ENCODE measurements around the gene GREM1.

Gene GREM1

GRCh38 chr15:32682977-32683630, 34.7 kb upstream of the GREM1 start:
- H3K27me3 ChIP-seq (ENCODE audit: control insufficient read depth in 1 of 2, insufficient read depth in 2 of 2, low read length in 2 of 2): no peaks in the 10 kb centered on the region
- H3K9ac ChIP-seq (ENCODE audit: low read length): no peak overlapping the region
- no peak overlapping the region for H3K4me3 ChIP-seq (ENCODE audit: low read depth in 1 of 2, low read length in 2 of 2)
- no peaks in the 10 kb centered on the region for H3K4me1 ChIP-seq (ENCODE audit: insufficient read depth, low read length)
- no peak overlapping the region for H3K27ac ChIP-seq (ENCODE audit: low read depth, low read length)
- H3K36me3 ChIP-seq (ENCODE audit: insufficient read depth, low read length): no peaks in the 10 kb centered on the region
- no peaks in the 10 kb centered on the region for H3K9me3 ChIP-seq (ENCODE audit: low read length)

GRCh38 chr15:32683906-32684584, 33.8 kb upstream of the GREM1 start:
- Histone ChIP-seq H3K9me3 (ENCODE audit: low read length) (no peaks in the 10 kb centered on the region), H3K4me3 (ENCODE audit: low read depth in 1 of 2, low read length in 2 of 2) (no peak overlapping the region), H3K27ac (ENCODE audit: low read depth, low read length) (no peak overlapping the region), H3K4me1 (ENCODE audit: insufficient read depth, low read length) (no peaks in the 10 kb centered on the region), H3K36me3 (ENCODE audit: insufficient read depth, low read length) (no peaks in the 10 kb centered on the region), H3K9ac (ENCODE audit: low read length) (no peak overlapping the region), H3K27me3 (ENCODE audit: control insufficient read depth in 1 of 2, insufficient read depth in 2 of 2, low read length in 2 of 2) (no peaks in the 10 kb centered on the region)

GRCh38 chr15:32685576-32685975, 32.2 kb upstream of the GREM1 start:
- H3K4me1 ChIP-seq (ENCODE audit: insufficient read depth, low read length): no peaks in the 10 kb centered on the region
- no peaks in the 10 kb centered on the region for H3K27me3 ChIP-seq (ENCODE audit: control insufficient read depth in 1 of 2, insufficient read depth in 2 of 2, low read length in 2 of 2)
- H3K9ac ChIP-seq (ENCODE audit: low read length): no peak overlapping the region
- H3K9me3 ChIP-seq (ENCODE audit: low read length): no peaks in the 10 kb centered on the region
- no peaks in the 10 kb centered on the region for H3K36me3 ChIP-seq (ENCODE audit: insufficient read depth, low read length)
- H3K27ac ChIP-seq (ENCODE audit: low read depth, low read length): no peak overlapping the region
- H3K4me3 ChIP-seq (ENCODE audit: low read depth in 1 of 2, low read length in 2 of 2): no peak overlapping the region

- H3K27ac ChIP-seq (ENCODE audit: low read depth, low read length): no peak overlapping the region
- H3K36me3 ChIP-seq (ENCODE audit: insufficient read depth, low read length): no peaks in the 10 kb centered on the region
- no peak overlapping the region for H3K4me3 ChIP-seq (ENCODE audit: low read depth in 1 of 2, low read length in 2 of 2)
- H3K9ac ChIP-seq (ENCODE audit: low read length): no peak overlapping the region
- no peaks in the 10 kb centered on the region for H3K4me1 ChIP-seq (ENCODE audit: insufficient read depth, low read length)
- no peaks in the 10 kb centered on the region for H3K27me3 ChIP-seq (ENCODE audit: control insufficient read depth in 1 of 2, insufficient read depth in 2 of 2, low read length in 2 of 2)
- no peaks in the 10 kb centered on the region for H3K9me3 ChIP-seq (ENCODE audit: low read length)
Observed at GRCh38 chr15:32687556-32687955, 30.2 kb upstream of the GREM1 start.

- no peak overlapping the region for H3K27ac ChIP-seq (ENCODE audit: low read depth, low read length)
- H3K36me3 ChIP-seq (ENCODE audit: insufficient read depth, low read length): no peaks in the 10 kb centered on the region
- no peak overlapping the region for H3K4me3 ChIP-seq (ENCODE audit: low read depth in 1 of 2, low read length in 2 of 2)
- no peaks in the 10 kb centered on the region for H3K4me1 ChIP-seq (ENCODE audit: insufficient read depth, low read length)
- H3K9ac ChIP-seq (ENCODE audit: low read length): no peak overlapping the region
- H3K27me3 ChIP-seq (ENCODE audit: control insufficient read depth in 1 of 2, insufficient read depth in 2 of 2, low read length in 2 of 2): no peaks in the 10 kb centered on the region
- no peaks in the 10 kb centered on the region for H3K9me3 ChIP-seq (ENCODE audit: low read length)
Observed at GRCh38 chr15:32688151-32688639, 29.6 kb upstream of the GREM1 start.

GRCh38 chr15:32690941-32691688, 26.7 kb upstream of the GREM1 start:
- H3K27ac ChIP-seq (ENCODE audit: low read depth, low read length): no peak overlapping the region
- no peak overlapping the region for H3K4me3 ChIP-seq (ENCODE audit: low read depth in 1 of 2, low read length in 2 of 2)
- H3K9me3 ChIP-seq (ENCODE audit: low read length): no peaks in the 10 kb centered on the region

GRCh38 chr15:32691689-32692038, 26.1 kb upstream of the GREM1 start:
- Histone ChIP-seq H3K4me3 (ENCODE audit: low read depth in 1 of 2, low read length in 2 of 2) (no peak overlapping the region), H3K27ac (ENCODE audit: low read depth, low read length) (no peak overlapping the region), H3K9ac (ENCODE audit: low read length) (no peak overlapping the region), H3K36me3 (ENCODE audit: insufficient read depth, low read length) (no peaks in the 10 kb centered on the region), H3K9me3 (ENCODE audit: low read length) (no peaks in the 10 kb centered on the region), H3K4me1 (ENCODE audit: insufficient read depth, low read length) (no peaks in the 10 kb centered on the region), H3K27me3 (ENCODE audit: control insufficient read depth in 1 of 2, insufficient read depth in 2 of 2, low read length in 2 of 2) (no peaks in the 10 kb centered on the region)

More at GRCh38 chr15:32690941-32691688, 26.7 kb upstream of the GREM1 start:
- Histone ChIP-seq H3K4me1 (ENCODE audit: insufficient read depth, low read length) (no peaks in the 10 kb centered on the region), H3K27me3 (ENCODE audit: control insufficient read depth in 1 of 2, insufficient read depth in 2 of 2, low read length in 2 of 2) (no peaks in the 10 kb centered on the region), H3K36me3 (ENCODE audit: insufficient read depth, low read length) (no peaks in the 10 kb centered on the region), H3K9ac (ENCODE audit: low read length) (no peak overlapping the region)

- H3K9me3 ChIP-seq (ENCODE audit: low read length): no peaks in the 10 kb centered on the region
- no peak overlapping the region for H3K27ac ChIP-seq (ENCODE audit: low read depth, low read length)
- no peaks in the 10 kb centered on the region for H3K27me3 ChIP-seq (ENCODE audit: control insufficient read depth in 1 of 2, insufficient read depth in 2 of 2, low read length in 2 of 2)
- no peaks in the 10 kb centered on the region for H3K4me1 ChIP-seq (ENCODE audit: insufficient read depth, low read length)
- H3K4me3 ChIP-seq (ENCODE audit: low read depth in 1 of 2, low read length in 2 of 2): no peak overlapping the region
- no peaks in the 10 kb centered on the region for H3K36me3 ChIP-seq (ENCODE audit: insufficient read depth, low read length)
- no peak overlapping the region for H3K9ac ChIP-seq (ENCODE audit: low read length)
Observed at GRCh38 chr15:32692286-32692685, 25.5 kb upstream of the GREM1 start.

- Histone ChIP-seq H3K27me3 (ENCODE audit: control insufficient read depth in 1 of 2, insufficient read depth in 2 of 2, low read length in 2 of 2) (no peaks in the 10 kb centered on the region), H3K9me3 (ENCODE audit: low read length) (no peaks in the 10 kb centered on the region), H3K36me3 (ENCODE audit: insufficient read depth, low read length) (no peaks in the 10 kb centered on the region), H3K9ac (ENCODE audit: low read length) (no peak overlapping the region), H3K4me1 (ENCODE audit: insufficient read depth, low read length) (no peaks in the 10 kb centered on the region), H3K27ac (ENCODE audit: low read depth, low read length) (no peak overlapping the region), H3K4me3 (ENCODE audit: low read depth in 1 of 2, low read length in 2 of 2) (no peak overlapping the region)
Observed at GRCh38 chr15:32694222-32694983, 23.4 kb upstream of the GREM1 start.

- Histone ChIP-seq H3K27ac (ENCODE audit: low read depth, low read length) (no peak overlapping the region), H3K9me3 (ENCODE audit: low read length) (no peaks in the 10 kb centered on the region), H3K36me3 (ENCODE audit: insufficient read depth, low read length) (no peaks in the 10 kb centered on the region), H3K27me3 (ENCODE audit: control insufficient read depth in 1 of 2, insufficient read depth in 2 of 2, low read length in 2 of 2) (no peaks in the 10 kb centered on the region), H3K9ac (ENCODE audit: low read length) (no peak overlapping the region), H3K4me3 (ENCODE audit: low read depth in 1 of 2, low read length in 2 of 2) (no peak overlapping the region), H3K4me1 (ENCODE audit: insufficient read depth, low read length) (no peaks in the 10 kb centered on the region)
Observed at GRCh38 chr15:32698773-32699390, 18.9 kb upstream of the GREM1 start.

Data from muscle layer of colon (tissue), 2 donors.